ENCODE results near the gene SLC24A2. TPM values are rescaled to one million over a fixed set of nuclear protein-coding genes. Genes with fewer than 3 reads are reported as not detected.

SLC24A2 gene
- total RNA-seq, 1 donor from 2014 or later, result 0.06 TPM

DNA sequence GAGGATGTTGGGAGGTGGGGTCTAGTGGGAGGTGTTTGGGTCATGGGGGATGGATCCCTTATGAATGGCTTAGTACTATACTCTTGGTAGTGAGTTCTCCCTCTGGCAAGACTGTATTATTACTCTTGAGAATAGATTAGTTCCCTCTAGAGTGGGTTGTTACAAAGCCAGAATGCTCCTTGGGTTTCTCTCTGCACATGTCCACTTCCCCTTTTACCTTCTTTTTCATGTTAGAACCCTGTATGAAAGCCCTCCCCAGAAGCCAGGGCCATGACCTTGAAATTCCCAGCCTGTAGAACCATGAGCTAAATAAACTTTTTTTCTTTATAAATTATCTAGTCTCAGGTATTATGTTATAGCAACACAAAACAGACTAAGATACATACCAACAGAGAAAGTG, 31.1 kb downstream of the SLC24A2 start:
- DNase-seq (ENCODE audit: low spot score), result no peak

DNA sequence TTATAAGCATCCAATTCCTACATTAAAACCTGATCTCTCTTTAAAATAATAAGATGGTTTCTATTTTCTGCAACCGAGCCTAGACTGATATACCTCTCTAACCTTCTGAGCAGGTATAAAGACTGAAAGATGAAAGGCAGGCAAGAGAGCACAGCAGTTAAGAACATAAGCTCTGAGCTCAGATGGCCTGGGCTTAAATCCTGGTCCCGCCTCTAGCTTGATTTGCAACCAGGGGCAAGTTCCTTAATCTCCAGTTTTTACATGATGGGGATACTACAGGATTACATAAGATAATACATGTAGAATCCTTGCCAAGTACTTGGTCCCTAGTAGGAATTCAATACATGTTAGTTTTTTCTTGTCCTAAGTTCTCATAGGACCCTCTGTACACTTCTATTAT, 33.9 kb downstream of the SLC24A2 start:
- DNase-seq (ENCODE audit: low spot score), result no peak

DNA sequence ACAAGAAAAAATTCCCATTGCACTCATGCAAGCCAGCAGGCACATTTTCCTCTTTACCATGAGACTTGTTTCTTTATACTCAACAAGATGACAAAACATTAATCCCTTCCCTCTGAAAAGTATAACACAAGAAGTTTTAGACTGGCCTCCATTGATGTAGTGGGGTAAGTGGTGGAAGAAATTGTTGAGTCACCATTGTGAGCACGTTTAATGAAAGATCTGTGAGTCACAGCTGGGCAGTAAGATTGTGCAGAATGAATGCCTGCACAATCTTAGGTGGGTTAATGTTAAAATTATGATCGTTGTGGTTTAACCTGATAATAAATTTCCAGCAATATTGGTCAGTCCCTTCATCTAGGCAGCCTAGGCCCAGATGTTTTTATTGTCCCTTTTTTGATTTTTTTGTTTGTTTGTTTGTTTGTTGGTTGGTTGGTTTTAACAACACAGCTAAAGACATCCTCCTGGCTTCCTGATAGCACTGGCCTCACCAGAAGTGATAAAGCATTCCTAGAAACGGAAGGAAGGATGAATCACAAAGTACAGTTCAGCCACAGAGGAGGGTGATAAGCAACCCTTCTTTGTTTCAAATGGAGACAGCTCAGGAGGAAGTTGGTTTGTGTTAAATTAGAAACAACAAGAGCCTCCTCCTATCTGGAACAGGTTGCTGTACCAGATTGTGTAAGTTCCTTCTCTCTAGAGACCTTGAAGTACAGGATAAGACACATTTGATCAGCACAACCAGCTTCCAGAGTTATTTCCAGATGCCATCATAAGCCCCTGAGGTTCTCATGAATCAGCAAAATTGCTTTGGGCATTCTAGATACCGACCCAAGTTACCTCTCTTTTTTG, 40.3 kb downstream of the SLC24A2 start:
- no peak for DNase-seq (ENCODE audit: low spot score)

DNA sequence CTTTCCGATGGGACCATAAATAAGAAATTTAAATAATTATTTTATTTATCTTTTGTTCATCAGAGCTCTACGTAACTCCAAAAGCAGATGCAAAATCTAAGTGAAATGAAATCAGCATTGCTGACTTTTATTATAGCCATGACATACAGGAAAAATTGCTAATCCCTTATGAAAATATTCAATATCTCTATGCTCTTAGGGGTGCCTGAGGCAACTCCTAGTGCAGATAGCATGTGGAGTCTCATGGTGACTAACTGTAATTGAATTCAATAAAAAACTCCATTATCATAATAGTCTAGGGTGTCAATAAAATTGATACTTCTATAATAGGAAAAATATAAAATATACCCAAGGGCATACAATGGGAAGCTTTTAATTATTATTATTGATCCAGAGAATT, 42.6 kb downstream of the SLC24A2 start:
- no peak for DNase-seq (ENCODE audit: low spot score)

- no peak for DNase-seq (ENCODE audit: low spot score)
Observed at GRCh38 chr9:19741178-19741577, 47.7 kb downstream of the SLC24A2 start.
